HEK293 (cell line): ENCODE data around the gene JUP.

Source experiments
- EGR2 ChIP-seq: fragments of 450-650 bp; formaldehyde crosslinking; IDR thresholded peaks from 2 replicates; pipeline ENCODE4 v1.5.1; 2016; ENCODE audit warnings: low read depth, missing biosample characterization, missing genetic modification characterization
- KLF7 ChIP-seq: fragments of 450-650 bp; formaldehyde crosslinking; IDR thresholded peaks from 2 replicates; pipeline ENCODE4 v1.5.1; 2016; ENCODE audit warnings: missing biosample characterization, missing genetic modification characterization, borderline replicate concordance
- KLF8 ChIP-seq: fragments of 450-650 bp; formaldehyde crosslinking; IDR thresholded peaks from 2 replicates; pipeline ENCODE4 v1.5.1; 2016; ENCODE audit warnings: missing biosample characterization, missing genetic modification characterization
- PRDM1 ChIP-seq: fragments of 450-650 bp; formaldehyde crosslinking; IDR thresholded peaks from 2 replicates; pipeline ENCODE4; 2016; ENCODE audit warnings: missing biosample characterization, missing genetic modification characterization
- SALL2 ChIP-seq: fragments of 450-650 bp; formaldehyde crosslinking; IDR thresholded peaks from 2 replicates; pipeline ENCODE4 v1.5.0; 2017; ENCODE audit warnings: missing biosample characterization, mild to moderate bottlenecking, missing genetic modification characterization, borderline replicate concordance
- SCRT2 ChIP-seq: fragments of 450-650 bp; formaldehyde crosslinking; IDR thresholded peaks from 2 replicates; pipeline ENCODE4 v1.5.1; 2016; ENCODE audit warnings: missing biosample characterization, missing genetic modification characterization
- SP2 ChIP-seq: fragments of 450-650 bp; formaldehyde crosslinking; IDR thresholded peaks from 2 replicates; pipeline ENCODE4 v1.5.1; 2016; ENCODE audit warnings: missing biosample characterization, missing genetic modification characterization
- SP7 ChIP-seq: fragments of 450-650 bp; formaldehyde crosslinking; IDR thresholded peaks from 2 replicates; pipeline ENCODE4 v1.5.1; 2016; ENCODE audit warnings: missing biosample characterization, missing genetic modification characterization
- ZBTB17 ChIP-seq: fragments of 450-650 bp; formaldehyde crosslinking; IDR thresholded peaks from 2 replicates; pipeline ENCODE4 v1.5.1; 2016; ENCODE audit warnings: missing biosample characterization, missing genetic modification characterization
- ZBTB20 ChIP-seq: fragments of 450-650 bp; formaldehyde crosslinking; IDR thresholded peaks from 2 replicates; pipeline ENCODE4 v1.5.1; 2016; ENCODE audit warnings: missing biosample characterization, missing genetic modification characterization
- ZFHX2 ChIP-seq: fragments of 450-650 bp; formaldehyde crosslinking; conservative IDR thresholded peaks from 2 replicates; pipeline ENCODE4 v1.5.1; 2016; ENCODE audit warnings: missing biosample characterization, missing genetic modification characterization
- ZNF140 ChIP-seq: fragments of 450-650 bp; formaldehyde crosslinking; IDR thresholded peaks from 2 replicates; pipeline ENCODE4 v1.5.1; 2016; ENCODE audit warnings: missing biosample characterization, missing genetic modification characterization
- ZNF202 ChIP-seq: fragments of 450-650 bp; formaldehyde crosslinking; IDR thresholded peaks from 2 replicates; pipeline ENCODE4 v1.5.1; 2016; ENCODE audit warnings: missing biosample characterization, missing genetic modification characterization, borderline replicate concordance
- ZNF350 ChIP-seq: fragments of 450-650 bp; formaldehyde crosslinking; IDR thresholded peaks from 2 replicates; pipeline ENCODE4 v1.5.0; 2017; ENCODE audit warnings: missing biosample characterization, mild to moderate bottlenecking, missing genetic modification characterization
- ZNF426 ChIP-seq: fragments of 450-650 bp; formaldehyde crosslinking; IDR thresholded peaks from 2 replicates; pipeline ENCODE4 v1.5.1; 2017; ENCODE audit warnings: missing biosample characterization, missing genetic modification characterization, mild to moderate bottlenecking, inconsistent platforms, moderate library complexity
- ZNF626 ChIP-seq: fragments of 450-650 bp; sonication (Bioruptor Pico); formaldehyde crosslinking; IDR thresholded peaks from 2 replicates; pipeline ENCODE4 v1.5.1; 2018; ENCODE audit warnings: missing biosample characterization, missing genetic modification characterization, inconsistent platforms
- ZNF776 ChIP-seq: fragments of 450-650 bp; formaldehyde crosslinking; IDR thresholded peaks from 2 replicates; pipeline ENCODE4 v1.5.0; 2017; ENCODE audit warnings: missing biosample characterization, missing genetic modification characterization, borderline replicate concordance
- ZXDB ChIP-seq: fragments of 450-650 bp; formaldehyde crosslinking; IDR thresholded peaks from 2 replicates; pipeline ENCODE4 v1.5.1; 2016; ENCODE audit warnings: missing biosample characterization, missing genetic modification characterization
- TF ChIP-seq, protein P1 (sequence below): fragments of 450-650 bp; formaldehyde crosslinking; IDR thresholded peaks from 2 replicates; pipeline ENCODE4 v1.5.1; 2016; ENCODE audit warnings: missing biosample characterization, missing genetic modification characterization
- TF ChIP-seq, protein P2 (sequence below): fragments of 450-650 bp; formaldehyde crosslinking; IDR thresholded peaks from 2 replicates; pipeline ENCODE4 v1.5.1; 2017; ENCODE audit warnings: missing biosample characterization, mild to moderate bottlenecking, missing genetic modification characterization, moderate library complexity
- TF ChIP-seq, protein P3 (sequence below): fragments of 450-650 bp; formaldehyde crosslinking; conservative IDR thresholded peaks from 2 replicates; pipeline ENCODE4 v1.5.1; 2016; ENCODE audit warnings: low read depth, missing biosample characterization, missing genetic modification characterization
- TF ChIP-seq, protein P4 (sequence below): fragments of 450-650 bp; formaldehyde crosslinking; IDR thresholded peaks from 2 replicates; pipeline ENCODE4 v1.5.1; 2016; ENCODE audit warnings: missing biosample characterization, missing genetic modification characterization
- TF ChIP-seq, protein P5 (sequence below): fragments of 450-650 bp; formaldehyde crosslinking; IDR thresholded peaks from 2 replicates; pipeline ENCODE4 v1.5.1; 2017; ENCODE audit warnings: missing biosample characterization, missing genetic modification characterization
- TF ChIP-seq, protein P6 (sequence below): fragments of 450-650 bp; formaldehyde crosslinking; IDR thresholded peaks from 2 replicates; pipeline ENCODE4 v1.5.1; 2016; ENCODE audit warnings: missing biosample characterization, missing genetic modification characterization, borderline replicate concordance

JUP gene

DNA sequence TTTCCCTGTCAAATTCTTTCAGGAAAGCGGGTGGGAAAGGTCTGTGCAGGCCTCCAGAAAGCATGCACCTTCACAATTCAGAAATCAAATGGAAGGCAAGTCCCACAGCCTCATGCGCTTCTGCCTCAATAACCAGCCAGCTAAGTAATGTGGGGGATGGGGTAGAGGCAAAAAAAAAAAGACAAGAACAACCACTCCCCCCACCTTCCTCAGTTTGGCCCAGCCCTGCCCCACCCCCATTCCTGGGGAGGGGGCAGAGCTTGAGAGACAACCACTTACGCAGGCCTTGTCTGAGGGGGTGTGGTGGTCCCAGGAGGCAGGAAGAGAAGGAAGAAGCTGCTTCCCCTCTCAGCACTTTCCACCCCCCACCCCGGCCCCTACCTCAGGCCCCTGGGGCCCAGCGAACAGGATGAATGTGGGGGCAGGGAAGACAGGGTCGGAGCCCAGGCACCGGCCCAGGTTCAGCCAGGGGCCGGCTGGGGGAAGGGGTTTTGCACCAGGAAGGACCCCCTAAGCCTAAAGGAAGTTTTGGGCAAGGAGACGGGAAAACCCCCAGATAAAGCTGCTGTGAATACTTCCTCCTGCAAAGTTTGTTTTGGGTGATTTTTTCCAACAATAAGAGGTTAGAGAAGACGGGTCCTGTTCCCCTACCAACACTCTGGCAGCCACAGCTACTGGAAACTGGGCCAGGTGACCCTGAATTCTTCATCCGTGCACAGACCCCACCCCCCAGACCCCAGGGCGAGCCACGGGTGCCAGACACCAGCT lies 1.2 kb downstream of the JUP start (continued):
- TF ChIP-seq, protein P1, sequence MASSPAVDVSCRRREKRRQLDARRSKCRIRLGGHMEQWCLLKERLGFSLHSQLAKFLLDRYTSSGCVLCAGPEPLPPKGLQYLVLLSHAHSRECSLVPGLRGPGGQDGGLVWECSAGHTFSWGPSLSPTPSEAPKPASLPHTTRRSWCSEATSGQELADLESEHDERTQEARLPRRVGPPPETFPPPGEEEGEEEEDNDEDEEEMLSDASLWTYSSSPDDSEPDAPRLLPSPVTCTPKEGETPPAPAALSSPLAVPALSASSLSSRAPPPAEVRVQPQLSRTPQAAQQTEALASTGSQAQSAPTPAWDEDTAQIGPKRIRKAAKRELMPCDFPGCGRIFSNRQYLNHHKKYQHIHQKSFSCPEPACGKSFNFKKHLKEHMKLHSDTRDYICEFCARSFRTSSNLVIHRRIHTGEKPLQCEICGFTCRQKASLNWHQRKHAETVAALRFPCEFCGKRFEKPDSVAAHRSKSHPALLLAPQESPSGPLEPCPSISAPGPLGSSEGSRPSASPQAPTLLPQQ, result peak; percentile 40; the same call in 1 of the 2 replicates
- TF ChIP-seq, protein P2, sequence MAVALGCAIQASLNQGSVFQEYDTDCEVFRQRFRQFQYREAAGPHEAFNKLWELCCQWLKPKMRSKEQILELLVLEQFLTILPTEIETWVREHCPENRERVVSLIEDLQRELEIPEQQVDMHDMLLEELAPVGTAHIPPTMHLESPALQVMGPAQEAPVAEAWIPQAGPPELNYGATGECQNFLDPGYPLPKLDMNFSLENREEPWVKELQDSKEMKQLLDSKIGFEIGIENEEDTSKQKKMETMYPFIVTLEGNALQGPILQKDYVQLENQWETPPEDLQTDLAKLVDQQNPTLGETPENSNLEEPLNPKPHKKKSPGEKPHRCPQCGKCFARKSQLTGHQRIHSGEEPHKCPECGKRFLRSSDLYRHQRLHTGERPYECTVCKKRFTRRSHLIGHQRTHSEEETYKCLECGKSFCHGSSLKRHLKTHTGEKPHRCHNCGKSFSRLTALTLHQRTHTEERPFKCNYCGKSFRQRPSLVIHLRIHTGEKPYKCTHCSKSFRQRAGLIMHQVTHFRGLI (tag by site-specific recombination), result no peak; the same call in 1 of the 2 replicates
- peak; percentile 23; the same call in 1 of the 2 replicates for TF ChIP-seq ZFHX2 (tag by site-specific recombination)
- TF ChIP-seq, protein P3, sequence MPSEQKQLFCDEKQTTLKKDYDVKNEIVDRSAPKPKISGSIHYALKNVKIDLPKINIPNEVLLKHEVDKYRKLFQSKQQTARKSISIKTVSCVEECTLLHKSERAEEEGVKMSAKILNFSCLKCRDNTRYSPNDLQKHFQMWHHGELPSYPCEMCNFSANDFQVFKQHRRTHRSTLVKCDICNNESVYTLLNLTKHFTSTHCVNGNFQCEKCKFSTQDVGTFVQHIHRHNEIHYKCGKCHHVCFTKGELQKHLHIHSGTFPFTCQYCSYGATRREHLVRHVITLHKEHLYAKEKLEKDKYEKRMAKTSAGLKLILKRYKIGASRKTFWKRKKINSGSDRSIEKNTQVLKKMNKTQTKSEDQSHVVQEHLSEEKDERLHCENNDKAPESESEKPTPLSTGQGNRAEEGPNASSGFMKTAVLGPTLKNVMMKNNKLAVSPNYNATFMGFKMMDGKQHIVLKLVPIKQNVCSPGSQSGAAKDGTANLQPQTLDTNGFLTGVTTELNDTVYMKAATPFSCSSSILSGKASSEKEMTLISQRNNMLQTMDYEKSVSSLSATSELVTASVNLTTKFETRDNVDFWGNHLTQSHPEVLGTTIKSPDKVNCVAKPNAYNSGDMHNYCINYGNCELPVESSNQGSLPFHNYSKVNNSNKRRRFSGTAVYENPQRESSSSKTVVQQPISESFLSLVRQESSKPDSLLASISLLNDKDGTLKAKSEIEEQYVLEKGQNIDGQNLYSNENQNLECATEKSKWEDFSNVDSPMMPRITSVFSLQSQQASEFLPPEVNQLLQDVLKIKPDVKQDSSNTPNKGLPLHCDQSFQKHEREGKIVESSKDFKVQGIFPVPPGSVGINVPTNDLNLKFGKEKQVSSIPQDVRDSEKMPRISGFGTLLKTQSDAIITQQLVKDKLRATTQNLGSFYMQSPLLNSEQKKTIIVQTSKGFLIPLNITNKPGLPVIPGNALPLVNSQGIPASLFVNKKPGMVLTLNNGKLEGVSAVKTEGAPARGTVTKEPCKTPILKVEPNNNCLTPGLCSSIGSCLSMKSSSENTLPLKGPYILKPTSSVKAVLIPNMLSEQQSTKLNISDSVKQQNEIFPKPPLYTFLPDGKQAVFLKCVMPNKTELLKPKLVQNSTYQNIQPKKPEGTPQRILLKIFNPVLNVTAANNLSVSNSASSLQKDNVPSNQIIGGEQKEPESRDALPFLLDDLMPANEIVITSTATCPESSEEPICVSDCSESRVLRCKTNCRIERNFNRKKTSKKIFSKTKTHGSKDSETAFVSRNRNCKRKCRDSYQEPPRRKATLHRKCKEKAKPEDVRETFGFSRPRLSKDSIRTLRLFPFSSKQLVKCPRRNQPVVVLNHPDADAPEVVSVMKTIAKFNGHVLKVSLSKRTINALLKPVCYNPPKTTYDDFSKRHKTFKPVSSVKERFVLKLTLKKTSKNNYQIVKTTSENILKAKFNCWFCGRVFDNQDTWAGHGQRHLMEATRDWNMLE, result no peak
- peak; percentile 46; the same call in 1 of the 2 replicates for TF ChIP-seq KLF7 (tag by site-specific recombination)
- TF ChIP-seq, protein P4, sequence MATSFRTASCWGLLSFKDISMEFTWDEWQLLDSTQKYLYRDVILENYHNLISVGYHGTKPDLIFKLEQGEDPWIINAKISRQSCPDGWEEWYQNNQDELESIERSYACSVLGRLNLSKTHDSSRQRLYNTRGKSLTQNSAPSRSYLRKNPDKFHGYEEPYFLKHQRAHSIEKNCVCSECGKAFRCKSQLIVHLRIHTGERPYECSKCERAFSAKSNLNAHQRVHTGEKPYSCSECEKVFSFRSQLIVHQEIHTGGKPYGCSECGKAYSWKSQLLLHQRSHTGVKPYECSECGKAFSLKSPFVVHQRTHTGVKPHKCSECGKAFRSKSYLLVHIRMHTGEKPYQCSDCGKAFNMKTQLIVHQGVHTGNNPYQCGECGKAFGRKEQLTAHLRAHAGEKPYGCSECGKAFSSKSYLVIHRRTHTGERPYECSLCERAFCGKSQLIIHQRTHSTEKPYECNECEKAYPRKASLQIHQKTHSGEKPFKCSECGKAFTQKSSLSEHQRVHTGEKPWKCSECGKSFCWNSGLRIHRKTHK (tag by site-specific recombination), result no peak
- peak; percentile 86 for TF ChIP-seq PRDM1 (tag by site-specific recombination)
- peak; percentile 50 for TF ChIP-seq SP2
- no peak for TF ChIP-seq ZNF776 (tag by site-specific recombination)
- TF ChIP-seq, protein P5, sequence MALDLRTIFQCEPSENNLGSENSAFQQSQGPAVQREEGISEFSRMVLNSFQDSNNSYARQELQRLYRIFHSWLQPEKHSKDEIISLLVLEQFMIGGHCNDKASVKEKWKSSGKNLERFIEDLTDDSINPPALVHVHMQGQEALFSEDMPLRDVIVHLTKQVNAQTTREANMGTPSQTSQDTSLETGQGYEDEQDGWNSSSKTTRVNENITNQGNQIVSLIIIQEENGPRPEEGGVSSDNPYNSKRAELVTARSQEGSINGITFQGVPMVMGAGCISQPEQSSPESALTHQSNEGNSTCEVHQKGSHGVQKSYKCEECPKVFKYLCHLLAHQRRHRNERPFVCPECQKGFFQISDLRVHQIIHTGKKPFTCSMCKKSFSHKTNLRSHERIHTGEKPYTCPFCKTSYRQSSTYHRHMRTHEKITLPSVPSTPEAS (tag by site-specific recombination), result no peak
- TF ChIP-seq SP7 (tag by site-specific recombination), result peak; percentile 57
- no peak for TF ChIP-seq ZBTB17 (tag by site-specific recombination)
- TF ChIP-seq ZNF202, result no peak
- TF ChIP-seq ZNF140 (tag by site-specific recombination), result no peak
- TF ChIP-seq ZBTB20, result no peak; the same call in none of the 2 replicates
- no peak; the same call in 1 of the 2 replicates for TF ChIP-seq ZXDB (tag by site-specific recombination)
- no peak for TF ChIP-seq ZNF350 (tag by site-specific recombination)
- TF ChIP-seq SCRT2 (tag by site-specific recombination), result no peak
- no peak for TF ChIP-seq ZNF426 (tag by site-specific recombination)
- no peak for TF ChIP-seq SALL2 (tag by site-specific recombination)
- no peak for TF ChIP-seq ZNF626 (tag by site-specific recombination)
- 0 out of 2 replicates have a peak, but pooled peaks have one; percentile 27 for TF ChIP-seq EGR2
- 0 out of 2 replicates have a peak, but pooled peaks have one; percentile 45 for TF ChIP-seq KLF8 (tag by site-specific recombination)
- TF ChIP-seq, protein P6, sequence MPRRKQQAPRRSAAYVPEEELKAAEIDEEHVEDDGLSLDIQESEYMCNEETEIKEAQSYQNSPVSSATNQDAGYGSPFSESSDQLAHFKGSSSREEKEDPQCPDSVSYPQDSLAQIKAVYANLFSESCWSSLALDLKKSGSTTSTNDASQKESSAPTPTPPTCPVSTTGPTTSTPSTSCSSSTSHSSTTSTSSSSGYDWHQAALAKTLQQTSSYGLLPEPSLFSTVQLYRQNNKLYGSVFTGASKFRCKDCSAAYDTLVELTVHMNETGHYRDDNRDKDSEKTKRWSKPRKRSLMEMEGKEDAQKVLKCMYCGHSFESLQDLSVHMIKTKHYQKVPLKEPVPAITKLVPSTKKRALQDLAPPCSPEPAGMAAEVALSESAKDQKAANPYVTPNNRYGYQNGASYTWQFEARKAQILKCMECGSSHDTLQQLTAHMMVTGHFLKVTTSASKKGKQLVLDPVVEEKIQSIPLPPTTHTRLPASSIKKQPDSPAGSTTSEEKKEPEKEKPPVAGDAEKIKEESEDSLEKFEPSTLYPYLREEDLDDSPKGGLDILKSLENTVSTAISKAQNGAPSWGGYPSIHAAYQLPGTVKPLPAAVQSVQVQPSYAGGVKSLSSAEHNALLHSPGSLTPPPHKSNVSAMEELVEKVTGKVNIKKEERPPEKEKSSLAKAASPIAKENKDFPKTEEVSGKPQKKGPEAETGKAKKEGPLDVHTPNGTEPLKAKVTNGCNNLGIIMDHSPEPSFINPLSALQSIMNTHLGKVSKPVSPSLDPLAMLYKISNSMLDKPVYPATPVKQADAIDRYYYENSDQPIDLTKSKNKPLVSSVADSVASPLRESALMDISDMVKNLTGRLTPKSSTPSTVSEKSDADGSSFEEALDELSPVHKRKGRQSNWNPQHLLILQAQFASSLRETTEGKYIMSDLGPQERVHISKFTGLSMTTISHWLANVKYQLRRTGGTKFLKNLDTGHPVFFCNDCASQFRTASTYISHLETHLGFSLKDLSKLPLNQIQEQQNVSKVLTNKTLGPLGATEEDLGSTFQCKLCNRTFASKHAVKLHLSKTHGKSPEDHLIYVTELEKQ, result no peak
